ENCODE measurements around the gene ADAM15. TPM values are rescaled to one million over a fixed set of nuclear protein-coding genes. Genes with fewer than 3 reads are reported as not detected.
A peak's percentile ranks its signal among the peaks of the same experiment; 100 is the strongest.

Gene ADAM15
- total RNA-seq, 1 donor from 2014 or later, result 101 TPM

- intact Hi-C loops (cut with DNase I), result loop anchor here (2.0 to 5.0 kb wide), 3 partner anchors 21 to 505 kb away; partner anchors contain the start of genes PYGO2 and UBE2Q1
- DNase-seq (ENCODE audit: missing footprints), result peak; percentile 89
- ATAC-seq, result peak; percentile 92
Measured at GRCh38 chr1:155063550-155064110, 12.5 kb downstream of the ADAM15 start, which contains the start of gene EFNA4. TSS of gene EFNA4 (plus strand) at chr1:155063740. CDS start at chr1:155063824, 84 bp downstream.

DNA sequence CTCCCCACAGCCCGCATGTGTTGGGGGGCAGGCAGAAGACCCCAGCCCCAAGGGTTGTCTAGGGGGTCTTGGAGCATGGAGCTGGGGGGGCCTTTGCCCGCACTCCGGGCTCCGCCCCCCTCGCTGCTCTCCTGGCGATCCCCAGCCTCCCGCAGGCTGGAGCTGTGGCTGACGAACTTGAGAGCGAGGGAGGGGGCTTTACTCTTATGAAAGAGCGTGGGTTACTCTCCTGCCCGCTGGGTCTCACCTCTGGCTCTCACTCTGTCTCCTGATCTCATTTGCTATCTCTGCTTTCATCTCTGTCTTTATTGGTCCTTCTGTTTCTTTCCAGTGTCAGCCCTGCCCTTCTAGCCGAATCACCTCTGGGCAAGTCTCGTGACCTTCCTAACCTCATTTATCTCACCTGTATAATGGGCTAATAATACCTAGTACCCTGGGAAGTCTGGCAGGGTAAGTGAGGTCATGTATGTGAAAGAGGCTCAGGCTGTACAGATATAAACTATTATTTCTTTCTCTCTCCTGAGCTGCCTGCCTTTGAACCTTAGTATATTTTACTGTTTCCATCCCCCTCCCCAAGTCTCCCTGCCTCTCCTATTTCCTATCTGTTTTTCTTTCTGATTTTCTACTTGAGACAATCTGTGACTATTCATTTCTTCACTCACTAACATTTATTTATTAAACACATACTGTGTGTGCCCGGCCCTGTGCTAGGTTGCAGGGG lies 13.2 kb downstream of the ADAM15 start:
- intact Hi-C loops (cut with DNase I), result loop anchor here (5.0 kb wide), 1 partner anchor 102 kb away; the partner anchor contains the start of gene PYGO2
- DNase-seq (ENCODE audit: missing footprints), result peak; percentile 68
- peak; percentile 2 for ATAC-seq

GRCh38 chr1:155064832-155065429 lies 13.8 kb downstream of the ADAM15 start:
- intact Hi-C loops (cut with DNase I), result loop anchor here (5.0 kb wide), 1 partner anchor 103 kb away; the partner anchor contains the start of gene PYGO2
- ATAC-seq (no peak), DNase-seq (ENCODE audit: missing footprints) (peak; percentile 35)

DNA sequence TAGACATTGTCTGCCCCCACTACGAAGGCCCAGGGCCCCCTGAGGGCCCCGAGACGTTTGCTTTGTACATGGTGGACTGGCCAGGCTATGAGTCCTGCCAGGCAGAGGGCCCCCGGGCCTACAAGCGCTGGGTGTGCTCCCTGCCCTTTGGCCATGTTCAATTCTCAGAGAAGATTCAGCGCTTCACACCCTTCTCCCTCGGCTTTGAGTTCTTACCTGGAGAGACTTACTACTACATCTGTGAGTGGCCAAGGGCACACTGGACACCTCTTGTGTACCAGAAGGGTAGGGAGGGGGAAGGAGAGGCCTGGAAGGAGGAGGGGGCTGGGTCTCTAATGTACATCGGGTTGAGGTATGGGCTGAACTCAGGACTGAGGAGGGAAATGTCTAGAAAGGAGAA lies 15.7 kb downstream of the ADAM15 start:
- ATAC-seq (no peak), DNase-seq (ENCODE audit: missing footprints) (no peak)
- intact Hi-C loops (cut with DNase I), result no loop called here

DNA sequence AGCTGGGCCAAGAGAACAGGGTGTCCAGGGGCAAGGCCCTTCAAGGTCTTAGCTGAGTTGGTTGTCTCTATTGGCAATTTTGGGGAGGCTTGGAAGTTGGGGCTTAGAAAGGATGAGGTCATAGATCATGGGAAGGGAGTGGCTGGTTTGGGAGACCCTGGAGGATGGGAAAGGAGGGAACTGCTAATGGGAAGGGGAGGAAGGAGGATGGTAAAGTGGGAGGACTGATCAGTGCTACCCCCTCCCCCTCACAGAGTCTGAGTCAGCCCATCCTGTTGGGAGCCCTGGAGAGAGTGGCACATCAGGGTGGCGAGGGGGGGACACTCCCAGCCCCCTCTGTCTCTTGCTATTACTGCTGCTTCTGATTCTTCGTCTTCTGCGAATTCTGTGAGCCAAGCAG lies 17.5 kb downstream of the ADAM15 start:
- intact Hi-C loops (cut with DNase I), result no loop called here
- DNase-seq (ENCODE audit: missing footprints) (peak; percentile 18), ATAC-seq (no peak)

- peak; percentile 16 for DNase-seq (ENCODE audit: missing footprints)
- intact Hi-C loops (cut with DNase I), result no loop called here
- no peak for ATAC-seq
Measured at GRCh38 chr1:155069551-155070157, 18.5 kb downstream of the ADAM15 start.

- intact Hi-C loops (cut with DNase I), result no loop called here
- ATAC-seq, result peak; percentile 1
- DNase-seq (ENCODE audit: missing footprints), result peak; percentile 65
Measured at GRCh38 chr1:155070158-155070621, 19.1 kb downstream of the ADAM15 start.

GRCh38 chr1:155070721-155071569 lies 19.8 kb downstream of the ADAM15 start:
- DNase-seq (ENCODE audit: missing footprints), result peak; percentile 92
- peak; percentile 86 for ATAC-seq
- intact Hi-C loops (cut with DNase I), result no loop called here

DNA sequence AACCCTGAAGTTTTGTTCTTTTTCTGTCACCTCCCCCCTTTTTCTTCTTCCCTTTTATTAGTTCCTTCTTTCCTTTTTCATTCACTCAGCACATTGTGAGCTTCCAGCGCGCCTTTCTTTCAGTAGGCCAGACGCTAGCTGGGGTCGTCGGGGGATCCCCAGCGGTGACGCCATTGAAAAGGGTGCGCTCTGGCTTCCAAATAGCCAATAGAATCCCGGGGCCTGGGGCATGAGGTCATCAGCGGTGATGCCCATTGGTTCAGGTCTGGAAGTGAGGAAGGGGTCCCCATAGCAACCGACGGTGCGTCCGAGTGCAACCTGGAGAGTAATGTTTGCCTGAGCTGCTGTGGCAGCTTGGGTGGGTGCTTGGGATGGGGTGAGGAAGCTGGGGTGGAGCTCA lies 20.6 kb downstream of the ADAM15 start:
- DNase-seq (ENCODE audit: missing footprints), result peak; percentile 39

DNA sequence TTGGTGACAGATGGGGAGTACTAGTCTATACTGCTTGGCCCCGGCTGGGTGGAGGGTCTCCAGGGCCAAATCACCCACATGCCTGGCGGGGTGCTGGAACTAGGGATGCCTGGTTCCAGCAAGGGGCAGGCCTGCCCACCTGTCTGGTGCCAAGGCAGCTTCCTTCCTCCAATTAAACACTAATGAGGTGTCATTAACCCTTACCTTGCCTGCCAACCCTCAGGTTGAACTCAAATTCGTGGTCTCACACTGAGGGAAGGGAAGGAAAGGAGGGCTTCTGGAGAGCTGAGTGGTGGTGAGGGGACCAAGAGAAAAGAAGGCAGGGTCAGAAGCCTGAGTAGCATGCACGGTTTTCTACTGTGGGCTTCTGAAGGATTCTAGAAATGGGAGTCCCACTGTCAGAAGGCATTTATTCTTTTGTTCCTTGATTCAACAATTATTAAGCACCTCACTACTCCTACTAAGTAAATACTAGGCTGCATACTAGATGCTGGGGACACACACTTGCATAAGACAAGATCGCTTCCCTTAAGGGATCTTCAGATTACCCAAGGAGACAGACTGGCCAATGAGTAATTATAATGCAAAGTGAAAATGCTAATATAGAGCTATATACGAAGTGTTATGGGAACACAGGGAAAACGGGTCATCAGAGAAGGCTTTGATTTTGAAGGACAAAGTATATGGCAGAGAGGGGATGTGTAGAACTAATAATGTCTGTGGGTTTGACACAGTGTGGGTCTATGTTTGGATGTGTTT lies 21.6 kb downstream of the ADAM15 start:
- ATAC-seq, result no peak
- intact Hi-C loops (cut with DNase I), result no loop called here

More for the DNA sequence above, 20.6 kb downstream of the ADAM15 start:
- intact Hi-C loops (cut with DNase I), result no loop called here
- ATAC-seq, result no peak

GRCh38 chr1:155073377-155074242 lies 22.5 kb downstream of the ADAM15 start:
- no peak for ATAC-seq
- intact Hi-C loops (cut with DNase I), result no loop called here
- DNase-seq (ENCODE audit: missing footprints), result peak; percentile 45

More for the DNA sequence above, 21.6 kb downstream of the ADAM15 start:
- peak; percentile 4 for DNase-seq (ENCODE audit: missing footprints)

GRCh38 chr1:155075535-155075934 lies 24.4 kb downstream of the ADAM15 start:
- ATAC-seq, result no peak
- DNase-seq (ENCODE audit: missing footprints), result peak; percentile 53
- intact Hi-C loops (cut with DNase I), result no loop called here

GRCh38 chr1:155076371-155076770 lies 25.3 kb downstream of the ADAM15 start:
- no peak for DNase-seq (ENCODE audit: missing footprints)
- no peak for ATAC-seq
- intact Hi-C loops (cut with DNase I), result no loop called here

DNA sequence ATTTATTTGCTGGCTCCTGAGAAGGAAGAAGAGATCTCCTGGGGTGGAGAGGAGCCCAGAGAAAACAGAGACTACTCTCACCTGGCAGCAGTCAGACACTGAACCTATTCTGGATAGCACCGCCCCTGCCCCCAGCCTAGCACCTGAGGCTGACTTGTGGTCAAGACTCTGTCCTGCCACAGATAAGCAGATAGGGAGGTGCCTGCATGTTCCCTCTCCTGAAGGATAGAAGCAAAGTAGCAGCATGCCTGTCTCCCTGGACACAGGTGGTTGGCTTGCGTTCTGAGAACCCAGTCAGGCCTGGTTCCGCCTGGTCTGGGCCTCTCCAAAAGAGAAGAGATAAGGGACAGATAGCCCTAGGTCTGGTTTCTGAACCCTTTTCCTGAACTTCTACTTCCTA lies 26.2 kb downstream of the ADAM15 start:
- no peak for ATAC-seq
- intact Hi-C loops (cut with DNase I), result no loop called here
- DNase-seq (ENCODE audit: missing footprints), result peak; percentile 9

DNA sequence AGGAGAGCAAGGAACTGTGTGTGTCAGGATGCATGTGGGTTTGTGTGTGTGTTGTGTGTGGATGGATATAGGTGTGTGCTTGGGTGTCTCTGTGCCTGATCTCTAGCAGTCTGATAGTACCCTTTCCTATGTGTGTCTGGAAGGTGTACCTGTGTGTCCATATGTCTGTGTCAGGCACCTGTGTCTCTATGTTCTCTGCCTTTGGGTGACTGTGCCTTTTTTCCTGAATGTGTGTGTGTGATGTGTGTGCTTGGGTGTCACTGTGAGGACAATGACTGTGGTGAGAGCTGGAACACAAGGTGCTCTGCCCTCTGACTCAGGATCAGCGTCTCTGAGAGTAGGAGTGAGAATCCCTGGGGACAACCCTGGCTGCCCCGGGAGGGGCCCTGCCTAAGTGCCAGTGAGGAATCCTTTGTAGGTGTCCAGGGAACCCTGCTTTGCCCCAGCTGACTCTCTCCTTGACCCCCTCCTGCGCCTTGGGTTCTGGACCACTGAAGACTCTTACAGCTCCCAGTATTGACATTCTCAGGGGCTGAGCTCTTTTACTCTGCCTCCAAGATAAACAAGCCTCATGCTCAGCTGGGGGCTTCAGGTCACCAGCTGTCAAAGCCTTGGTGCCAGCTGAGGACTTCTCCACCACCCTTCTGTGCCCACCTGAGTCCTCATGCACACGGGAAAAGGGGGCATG lies 26.8 kb downstream of the ADAM15 start:
- peak; percentile 22 for DNase-seq (ENCODE audit: missing footprints)
- intact Hi-C loops (cut with DNase I), result no loop called here
- ATAC-seq, result no peak

DNA sequence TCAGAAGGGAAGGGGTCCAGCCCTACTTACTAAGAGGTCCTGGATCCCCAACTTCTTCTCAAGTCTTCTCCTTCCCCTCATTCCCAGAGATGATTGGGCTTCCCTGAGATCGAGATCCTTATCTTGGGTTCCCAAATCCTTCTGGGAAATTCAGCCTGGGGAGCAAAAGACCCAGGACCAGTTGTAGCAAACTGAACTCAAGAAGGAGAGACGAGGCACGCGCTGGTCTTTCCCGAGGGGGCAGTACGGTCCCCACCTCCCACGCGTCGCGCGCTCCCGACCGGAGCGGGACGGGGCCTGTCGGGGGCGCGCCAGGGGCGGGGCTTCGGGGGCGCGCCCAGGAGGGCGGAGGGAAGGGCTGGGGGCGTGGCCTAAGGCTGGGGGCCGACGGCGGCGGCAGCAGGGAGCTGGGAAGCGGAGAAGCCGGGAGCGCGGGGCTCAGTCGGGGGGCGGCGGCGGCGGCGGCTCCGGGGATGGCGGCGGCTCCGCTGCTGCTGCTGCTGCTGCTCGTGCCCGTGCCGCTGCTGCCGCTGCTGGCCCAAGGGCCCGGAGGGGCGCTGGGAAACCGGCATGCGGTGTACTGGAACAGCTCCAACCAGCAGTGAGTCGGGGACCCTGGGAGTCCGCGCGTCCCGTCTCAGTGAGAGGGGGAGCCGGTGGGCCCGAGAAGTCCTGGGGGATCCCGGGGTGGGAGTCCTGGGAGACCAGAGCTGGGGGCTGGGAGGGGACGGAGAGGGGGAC lies 27.5 kb downstream of the ADAM15 start, which contains the start of gene EFNA3:
EFNA3 (plus strand) TSS at position 369 of the 741 bp plus-strand sequence; CDS start at position 474, 105 bp downstream.
- ATAC-seq (peak; percentile 87), DNase-seq (ENCODE audit: missing footprints) (peak; percentile 82)
- intact Hi-C loops (cut with DNase I), result no loop called here
